Middle frontal gyrus (tissue), 1 donor: ENCODE data around the gene FMNL2.

ENCODE experiments used
- DNase-seq: peaks from one replicate; pipeline ENCODE4 v3.0.0-alpha.2; 2015; ENCODE audit warnings: low spot score; ENCODE audit errors: extremely low spot score

Gene FMNL2

GRCh38 chr2:152646264-152646663 is 311.3 kb downstream of the FMNL2 start:
- no peak for DNase-seq

DNA sequence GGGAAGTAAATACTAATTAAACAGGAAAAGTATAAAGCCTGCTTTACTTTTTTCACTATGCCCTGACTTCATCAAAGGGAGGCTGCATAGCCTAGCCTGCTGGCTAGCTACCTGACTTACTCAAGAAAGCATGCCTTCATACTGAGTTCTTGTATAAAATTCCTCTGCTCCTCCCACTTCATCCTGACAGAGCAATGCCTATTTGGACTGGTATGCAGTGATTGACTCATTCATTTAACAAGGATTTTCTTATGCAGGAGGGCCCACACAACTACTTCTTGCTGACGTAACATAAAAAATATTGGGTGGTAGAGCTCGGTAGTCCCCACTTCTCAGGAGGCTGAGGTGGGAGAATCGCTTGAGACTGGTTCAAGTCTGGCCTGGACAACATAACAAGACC is 311.8 kb downstream of the FMNL2 start:
- no peak for DNase-seq

- DNase-seq: no peak
These were observed 312.6 kb downstream of the FMNL2 start for GRCh38 chr2:152647552-152647951.

DNA sequence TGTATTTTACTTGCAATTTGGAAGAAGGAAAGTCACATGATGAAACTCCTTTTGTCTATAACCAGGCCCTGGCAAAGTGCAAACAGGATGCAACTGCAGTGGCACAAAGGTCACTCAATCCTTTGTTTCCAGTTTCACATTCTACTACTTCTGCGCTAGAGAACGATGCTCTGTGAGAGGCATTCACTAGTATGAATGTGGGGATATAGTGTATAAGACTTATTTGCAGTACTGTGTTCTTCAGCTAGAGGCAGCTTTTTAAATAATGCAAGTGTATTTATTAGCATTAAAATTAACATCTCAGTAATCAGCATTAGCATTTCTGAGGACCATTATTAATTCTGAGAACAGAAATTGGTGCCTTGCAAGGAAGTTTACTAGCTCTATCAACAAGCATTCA is 313.4 kb downstream of the FMNL2 start:
- no peak for DNase-seq

GRCh38 chr2:152649997-152650396 is 315.0 kb downstream of the FMNL2 start:
- no peak for DNase-seq

- no peak for DNase-seq
These were observed 315.9 kb downstream of the FMNL2 start for GRCh38 chr2:152650768-152651371.

DNA sequence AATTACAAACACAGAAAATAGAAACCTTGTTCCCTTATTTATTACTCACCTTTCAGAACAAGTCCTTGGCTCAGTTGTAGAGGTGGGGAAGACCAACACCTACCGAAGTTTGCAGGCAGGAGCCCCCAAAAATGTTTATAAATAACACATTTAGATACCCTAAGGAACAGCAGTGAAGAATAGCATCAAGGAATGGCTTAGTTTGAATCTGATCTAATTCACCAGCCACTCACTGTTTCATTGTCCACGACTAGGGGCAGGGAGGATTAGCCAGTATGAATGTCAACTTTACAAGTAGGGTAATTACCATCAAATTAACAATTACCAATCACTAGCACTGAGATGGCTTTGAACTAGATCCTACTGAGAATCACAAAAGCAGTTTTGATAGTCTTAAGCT is 316.9 kb downstream of the FMNL2 start:
- no peak for DNase-seq

GRCh38 chr2:152655880-152656279 is 320.9 kb downstream of the FMNL2 start:
- no peak for DNase-seq

GRCh38 chr2:152657043-152657442 is 322.1 kb downstream of the FMNL2 start:
- no peak for DNase-seq

DNA sequence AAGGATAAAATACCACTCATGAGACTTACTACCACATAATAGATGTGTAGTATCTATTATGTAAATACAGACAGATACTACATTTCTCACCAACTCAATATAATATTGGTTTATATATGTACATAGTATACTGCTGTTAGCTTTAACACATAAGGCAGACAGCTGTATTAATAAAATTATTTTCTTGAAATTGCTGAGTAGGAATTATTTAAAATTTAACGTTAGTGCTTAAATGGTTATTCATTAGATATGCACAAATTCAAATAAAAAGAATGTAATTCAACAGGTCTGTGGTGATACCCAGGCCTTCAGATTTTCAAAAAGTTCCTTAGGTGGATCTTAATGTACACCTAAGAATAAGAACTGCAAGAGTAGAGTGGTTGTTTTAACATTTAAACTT is 323.2 kb downstream of the FMNL2 start:
- no peak for DNase-seq

GRCh38 chr2:152661076-152661475 is 326.1 kb downstream of the FMNL2 start:
- no peak for DNase-seq

GRCh38 chr2:152664725-152665124 is 329.8 kb downstream of the FMNL2 start:
- DNase-seq: no peak

GRCh38 chr2:152674334-152674733 is 339.4 kb downstream of the FMNL2 start:
- no peak for DNase-seq

- no peak for DNase-seq
These were observed 341.5 kb downstream of the FMNL2 start for GRCh38 chr2:152676461-152676860.

- no peak for DNase-seq
These were observed 343.8 kb downstream of the FMNL2 start for GRCh38 chr2:152678808-152679207.

GRCh38 chr2:152682663-152683062 is 347.7 kb downstream of the FMNL2 start:
- no peak for DNase-seq

DNA sequence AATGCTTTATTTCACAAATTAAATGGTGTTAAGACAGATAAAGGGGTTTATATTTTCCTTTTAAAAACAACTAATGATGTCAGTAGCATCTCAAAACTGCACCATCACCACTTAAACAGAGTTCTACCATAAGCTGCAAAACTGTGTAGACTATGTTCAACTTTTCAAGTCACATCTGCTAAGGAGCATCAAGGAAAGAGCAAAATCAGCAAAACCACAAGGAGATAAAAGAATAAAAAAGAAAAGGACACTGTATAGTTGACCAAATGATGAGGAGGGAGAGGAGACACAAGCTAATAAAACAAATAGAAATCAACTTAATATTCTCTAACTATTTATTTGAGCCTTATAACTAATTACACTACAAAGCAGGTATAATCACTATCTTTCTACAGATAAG is 348.4 kb downstream of the FMNL2 start:
- no peak for DNase-seq

DNA sequence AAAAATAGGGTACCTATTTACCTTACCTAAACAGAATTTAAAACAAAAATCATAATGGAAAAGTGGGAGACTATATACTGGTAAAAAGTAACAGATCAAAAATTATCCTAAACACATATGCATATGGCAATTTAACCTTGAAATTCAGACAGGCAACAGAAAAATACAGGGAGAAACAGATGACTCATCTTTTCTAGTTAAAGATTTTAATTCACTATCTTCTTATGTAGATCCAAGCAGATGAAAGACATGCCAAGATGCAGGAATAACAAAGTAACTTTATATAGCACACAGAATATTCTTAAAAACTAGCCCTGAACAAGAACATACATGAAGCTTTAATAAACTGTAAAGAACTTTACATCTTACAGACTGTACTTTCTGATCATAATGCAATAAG is 351.3 kb downstream of the FMNL2 start:
- no peak for DNase-seq

DNA sequence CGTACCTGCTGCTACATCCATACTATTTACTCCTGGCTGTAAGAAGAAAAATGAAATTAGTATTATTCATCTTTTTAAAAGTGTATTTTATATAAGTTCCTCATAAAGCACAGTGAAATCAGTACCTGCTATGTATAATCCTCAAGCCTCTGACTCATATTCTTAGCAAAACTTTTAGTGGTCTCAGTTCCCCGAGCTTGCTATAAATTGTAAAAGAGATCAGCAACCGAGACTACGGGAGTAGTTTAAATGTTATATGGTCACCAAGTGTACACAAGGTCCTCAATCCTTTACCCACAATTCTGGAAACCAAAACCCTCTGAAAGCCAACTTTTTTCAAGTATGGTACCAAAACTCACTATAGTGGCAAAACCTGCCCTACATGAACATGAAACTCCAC is 358.1 kb downstream of the FMNL2 start:
- DNase-seq: no peak

GRCh38 chr2:152694161-152694661 is 359.2 kb downstream of the FMNL2 start:
- no peak for DNase-seq

DNA sequence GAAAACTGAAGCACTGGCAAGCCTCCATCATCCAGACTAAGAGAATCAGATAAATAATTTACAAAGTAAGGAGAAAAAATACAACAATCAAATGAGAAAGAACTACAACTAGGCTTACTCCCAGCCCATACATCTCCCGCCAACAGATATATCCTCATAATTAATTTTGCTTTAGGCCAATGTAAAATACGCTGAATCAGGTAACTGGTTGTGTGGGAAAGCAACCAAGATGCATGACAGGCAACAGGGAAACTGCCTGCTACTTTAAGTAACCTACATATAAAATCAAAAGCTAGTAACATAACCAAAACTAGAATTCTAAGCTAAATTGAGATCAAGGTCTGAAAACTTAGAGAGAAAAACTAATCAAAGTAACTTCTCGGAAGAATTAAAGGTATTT is 360.8 kb downstream of the FMNL2 start:
- no peak for DNase-seq

DNA sequence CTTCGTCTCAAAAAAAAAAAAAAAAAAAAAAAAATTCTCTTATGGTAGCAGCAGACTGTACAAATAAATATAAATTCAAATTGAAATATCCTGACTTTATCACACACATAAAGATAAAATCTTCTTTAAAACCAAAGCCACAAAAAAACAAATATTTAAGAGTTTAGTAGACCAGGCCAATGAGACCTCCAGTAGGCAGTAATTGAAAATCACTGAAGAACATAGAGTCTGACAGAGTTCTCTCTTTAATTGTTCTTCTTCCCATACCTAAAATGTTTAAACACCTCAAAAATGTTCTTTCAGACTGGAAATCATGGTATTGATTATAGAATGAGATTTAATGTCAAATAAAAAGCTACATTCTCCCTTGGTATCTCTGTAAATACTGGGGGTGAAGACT is 361.5 kb downstream of the FMNL2 start:
- DNase-seq: no peak
